Fibroblast of skin of right biceps (primary cell): ENCODE data around the gene WBP11.

Experiments
- DNase-seq: peaks from one replicate; pipeline ENCODE4 v3.0.0-alpha.2; 2013

WBP11 gene

DNA sequence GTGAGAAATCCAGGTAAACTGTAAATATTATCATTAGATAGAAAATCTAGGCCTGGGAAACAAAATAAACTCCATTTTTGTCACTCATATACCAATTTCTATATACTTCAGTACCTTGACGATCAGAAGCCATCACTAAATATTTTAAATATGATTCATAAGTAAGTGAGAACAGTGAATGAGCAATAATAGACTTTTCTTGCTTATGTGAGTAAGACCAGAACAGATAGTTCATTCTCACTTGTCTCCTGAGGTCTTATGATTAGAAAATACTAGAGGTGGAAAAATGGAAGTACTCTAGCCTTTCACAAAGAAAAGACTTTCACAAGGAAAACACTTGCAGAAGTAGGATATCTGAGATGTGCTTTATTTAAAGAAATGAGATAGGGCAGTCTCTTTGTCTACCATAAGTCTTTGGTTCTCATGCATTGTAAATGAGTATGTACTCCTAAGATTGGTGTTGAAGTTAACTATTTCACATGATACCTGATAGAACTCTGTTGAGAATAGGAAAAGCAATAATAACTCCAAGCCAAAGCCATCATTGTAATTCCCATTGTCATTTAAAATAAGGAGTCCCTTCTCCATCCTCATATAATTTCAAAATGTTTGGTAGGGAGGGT lies 20.8 kb upstream of the WBP11 start:
- no peak for DNase-seq

- DNase-seq = no peak
Measured at GRCh38 chr12:14814014-14814413, 10.7 kb upstream of the WBP11 start, which contains the start of gene SMCO3. Gene SMCO3, minus strand, starts transcription at chr12:14814182. Its CDS starts 7,502 bp downstream, at chr12:14806680.

DNA sequence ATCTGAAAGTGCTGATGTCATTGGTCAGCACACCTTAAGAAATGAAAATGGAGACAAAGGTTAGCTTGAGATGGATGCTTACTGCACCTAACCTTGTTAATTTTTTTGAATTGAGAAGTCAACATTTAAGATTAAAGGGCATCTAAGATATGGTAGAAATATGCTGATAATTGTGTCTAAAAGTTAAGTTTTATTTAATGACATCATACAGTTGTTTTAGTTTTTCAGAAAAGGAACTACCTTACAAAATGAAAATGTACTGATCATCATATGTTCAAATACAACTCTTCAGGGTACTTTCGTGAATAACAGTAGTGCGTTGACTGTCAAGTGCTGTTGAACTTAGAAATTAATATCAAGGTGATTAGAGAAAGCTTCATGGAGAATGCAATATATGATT lies 8.2 kb upstream of the WBP11 start:
- DNase-seq = no peak

DNA sequence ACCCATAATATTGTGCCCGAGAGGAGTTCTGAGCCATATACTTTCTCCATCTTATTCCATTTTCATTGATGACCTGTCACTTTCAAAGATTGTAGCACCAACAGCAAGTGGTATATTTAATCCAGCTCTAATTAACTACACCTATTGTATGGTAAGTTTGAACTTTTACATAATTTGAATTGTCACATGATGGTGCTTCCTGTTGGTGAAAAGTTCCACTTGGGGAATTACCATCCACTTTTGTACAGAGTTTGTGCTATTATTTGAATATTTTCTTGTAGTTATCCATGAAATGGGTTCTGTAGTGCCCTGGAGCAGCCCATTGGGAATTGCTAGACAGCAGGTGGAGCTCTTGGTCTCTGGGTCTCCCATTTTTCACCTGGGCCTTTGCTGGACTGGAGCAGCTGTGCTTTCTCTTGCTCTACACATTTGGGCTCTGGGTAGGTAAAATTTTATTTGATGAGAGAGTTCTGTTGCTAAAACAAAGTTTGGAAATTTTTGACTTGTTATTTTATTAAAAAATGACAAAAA lies 7.7 kb upstream of the WBP11 start:
- peak; percentile 8 for DNase-seq

DNA sequence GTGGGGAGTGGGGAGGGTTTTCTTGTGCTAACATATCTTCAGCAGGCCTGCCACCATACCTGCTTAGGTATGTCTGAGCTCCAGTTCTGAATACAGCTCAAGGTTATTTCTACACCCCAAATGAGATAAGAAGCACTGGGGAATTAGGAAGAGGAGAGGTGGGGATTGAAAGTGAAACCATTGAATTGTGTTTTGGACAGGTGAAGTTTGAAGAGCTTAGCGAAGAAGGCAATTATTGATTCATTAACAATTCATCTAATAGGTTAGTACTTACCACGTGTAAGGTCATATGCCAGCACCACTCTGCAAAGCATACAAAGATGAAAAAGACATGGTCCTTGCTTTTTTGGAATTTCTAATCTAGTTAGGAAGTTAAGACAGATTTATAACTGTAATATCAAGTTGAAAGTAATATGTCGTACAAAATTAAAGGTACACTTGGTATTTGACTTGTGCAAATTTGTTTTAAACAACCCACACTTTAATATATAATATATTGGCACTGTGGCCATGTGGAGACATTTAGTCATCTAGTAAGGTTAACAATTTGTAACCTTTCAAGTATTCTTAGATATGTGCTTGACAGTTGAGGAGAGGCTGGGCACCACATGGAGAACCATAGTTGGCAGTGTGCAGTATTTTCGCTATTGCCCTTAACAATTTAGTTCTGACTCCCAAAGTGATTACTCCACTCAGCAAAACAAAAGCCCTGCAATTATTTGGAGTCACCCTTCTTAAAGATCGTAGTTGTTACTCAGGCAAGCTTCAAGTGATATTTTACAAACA lies 7.1 kb upstream of the WBP11 start:
- DNase-seq = no peak

DNA sequence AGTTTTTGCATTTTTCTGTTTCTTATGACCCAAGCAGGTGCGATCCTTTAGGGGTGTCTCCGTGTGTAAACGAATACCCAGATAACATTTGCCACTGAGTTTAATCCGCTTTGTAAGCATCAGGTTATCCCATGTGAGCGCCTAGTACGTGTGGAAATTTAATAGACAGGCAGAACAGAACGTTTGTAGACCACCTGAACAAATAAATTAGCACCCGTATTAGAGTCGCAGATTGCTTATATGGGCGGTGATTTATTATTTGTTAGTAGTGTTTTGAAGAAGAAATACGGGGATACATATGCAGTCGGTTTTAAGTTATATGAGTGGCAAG lies 517 bp upstream of the WBP11 start:
- no peak for DNase-seq

GRCh38 chr12:14802721-14803010 lies 612 bp downstream of the WBP11 start:
- DNase-seq = no peak

DNA sequence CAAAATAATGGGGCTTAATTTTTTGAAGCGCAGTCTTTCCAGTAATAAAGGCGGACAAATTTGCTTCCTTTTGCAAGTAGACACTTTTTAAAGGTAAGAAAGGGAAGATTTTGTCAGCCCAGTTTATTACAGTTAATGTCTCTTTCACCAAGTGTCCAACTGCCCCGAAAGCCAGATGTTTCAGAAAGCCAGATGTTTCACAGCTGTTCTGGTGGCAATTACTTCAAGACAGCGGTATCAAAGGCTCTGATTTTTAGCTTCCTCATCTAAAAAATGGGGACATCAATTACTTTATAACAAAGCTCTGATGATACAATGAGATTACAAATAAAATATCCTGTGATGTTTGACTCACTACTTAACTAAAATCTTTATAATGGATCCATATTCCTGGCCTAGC lies 1.0 kb downstream of the WBP11 start:
- no peak for DNase-seq

DNA sequence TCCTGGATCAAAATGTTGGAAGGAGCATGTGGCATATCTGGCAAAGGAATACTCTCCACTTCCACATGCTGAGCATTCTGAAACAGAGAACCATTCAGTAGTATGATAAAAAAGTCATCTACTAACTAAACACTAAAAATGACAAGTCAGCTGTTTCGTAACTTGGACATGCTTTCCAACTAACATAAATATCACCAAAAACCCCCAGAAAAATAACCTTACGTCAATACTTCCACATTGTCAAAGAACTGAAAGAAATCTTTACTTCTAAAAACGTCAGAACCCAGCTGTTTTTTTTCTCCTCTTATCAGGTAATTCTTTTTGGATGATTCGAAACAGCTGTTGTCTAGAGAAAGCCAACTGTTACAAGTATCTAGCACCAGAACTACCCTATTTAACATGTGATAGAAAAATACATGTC lies 8.2 kb downstream of the WBP11 start:
- DNase-seq = no peak

DNA sequence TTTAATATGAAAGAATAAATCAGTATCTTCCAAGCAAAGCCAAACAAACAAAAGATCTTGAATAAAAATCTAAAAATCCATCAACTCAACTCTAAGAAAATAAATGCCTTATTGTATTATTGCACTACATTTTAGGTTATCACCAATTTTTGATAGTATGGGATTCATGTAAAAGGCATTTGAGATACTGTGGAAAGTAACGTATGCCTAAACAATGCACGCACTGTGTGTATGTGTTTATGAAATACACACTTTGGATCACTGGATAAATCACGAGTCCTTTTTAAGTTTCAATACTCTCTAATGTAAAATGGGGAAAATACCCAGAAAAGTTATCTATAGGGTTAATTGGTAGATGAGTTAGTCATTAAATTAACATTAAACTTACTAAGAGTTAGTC lies 17.7 kb downstream of the WBP11 start:
- no peak for DNase-seq

DNA sequence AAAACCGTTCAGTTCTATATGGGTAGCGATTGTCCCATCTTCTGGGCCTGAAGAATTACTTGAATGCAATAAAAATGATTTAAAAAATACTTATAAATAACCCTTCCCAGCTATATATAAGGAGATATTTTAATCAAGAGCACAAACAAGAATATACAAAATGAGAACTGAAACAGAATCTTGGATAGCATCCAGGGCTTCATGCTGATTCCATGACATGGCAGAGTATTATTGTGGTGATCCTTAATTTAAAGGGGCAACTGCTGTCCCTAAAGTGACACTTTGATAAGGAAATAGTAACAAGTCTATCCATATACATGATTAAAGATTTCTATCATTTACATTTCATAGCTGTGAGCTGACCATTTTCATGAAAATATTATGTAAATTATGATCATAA lies 18.8 kb downstream of the WBP11 start:
- DNase-seq = no peak

DNA sequence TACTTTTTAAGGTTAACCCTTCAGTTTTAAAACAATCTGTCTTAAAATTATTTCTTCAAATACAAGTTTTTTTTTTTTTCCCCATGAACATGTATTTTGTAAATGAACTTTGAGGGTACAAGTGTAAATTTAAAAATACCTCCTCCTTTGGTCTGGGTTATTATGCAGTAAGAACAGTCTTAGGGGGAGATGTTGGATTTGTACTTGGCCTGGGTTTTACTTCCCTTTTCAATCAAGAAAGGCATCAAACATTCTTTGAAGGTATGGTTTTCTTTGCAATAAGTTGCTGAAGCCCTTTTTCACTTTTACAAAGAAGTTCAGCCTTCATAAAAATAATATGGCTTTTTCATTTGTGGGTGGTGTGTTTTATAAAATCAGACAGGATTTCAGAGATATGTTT lies 20.5 kb downstream of the WBP11 start:
- no peak for DNase-seq

DNA sequence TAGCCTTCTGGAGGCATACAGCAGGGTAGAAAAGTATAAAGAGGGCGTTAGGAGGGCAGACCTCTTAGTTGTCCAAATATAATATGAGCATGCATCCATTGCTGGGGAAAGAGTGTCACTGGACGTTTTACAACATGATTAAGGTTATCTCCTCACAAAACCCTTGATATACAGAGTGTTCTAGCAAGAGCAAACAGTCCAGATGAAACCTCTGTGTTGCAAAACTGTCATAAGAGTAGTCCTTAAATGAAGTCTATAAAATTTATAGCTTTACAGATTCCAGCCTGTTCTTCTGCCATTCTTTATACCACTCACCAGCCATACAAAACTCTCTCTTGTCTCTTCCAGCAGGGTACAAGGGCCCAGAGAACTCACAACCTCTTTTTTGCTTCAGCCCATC lies 21.7 kb downstream of the WBP11 start:
- no peak for DNase-seq

- DNase-seq = no peak
Measured at GRCh38 chr12:14780859-14781258, 22.4 kb downstream of the WBP11 start.

DNA sequence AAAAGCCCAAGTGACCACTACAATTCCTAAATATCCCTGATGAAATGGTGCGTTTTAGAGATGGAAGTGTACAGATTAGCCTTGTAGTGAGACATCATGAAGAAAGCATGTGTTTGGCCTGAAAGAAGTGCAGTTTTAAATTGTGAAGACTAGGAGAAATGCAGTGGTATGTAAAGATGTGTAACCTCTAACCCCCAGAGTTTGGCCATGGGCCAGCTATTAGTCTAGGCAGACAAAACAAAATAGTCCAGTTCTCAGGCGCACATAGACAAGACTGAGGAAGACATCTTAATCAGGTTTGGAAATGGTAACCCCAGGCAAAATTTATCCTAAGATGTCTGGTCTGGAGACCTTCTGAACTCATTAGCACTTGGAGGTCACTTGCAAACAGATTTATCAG lies 23.4 kb downstream of the WBP11 start:
- DNase-seq = no peak

GRCh38 chr12:14777271-14777670 lies 26.0 kb downstream of the WBP11 start:
- DNase-seq = no peak

DNA sequence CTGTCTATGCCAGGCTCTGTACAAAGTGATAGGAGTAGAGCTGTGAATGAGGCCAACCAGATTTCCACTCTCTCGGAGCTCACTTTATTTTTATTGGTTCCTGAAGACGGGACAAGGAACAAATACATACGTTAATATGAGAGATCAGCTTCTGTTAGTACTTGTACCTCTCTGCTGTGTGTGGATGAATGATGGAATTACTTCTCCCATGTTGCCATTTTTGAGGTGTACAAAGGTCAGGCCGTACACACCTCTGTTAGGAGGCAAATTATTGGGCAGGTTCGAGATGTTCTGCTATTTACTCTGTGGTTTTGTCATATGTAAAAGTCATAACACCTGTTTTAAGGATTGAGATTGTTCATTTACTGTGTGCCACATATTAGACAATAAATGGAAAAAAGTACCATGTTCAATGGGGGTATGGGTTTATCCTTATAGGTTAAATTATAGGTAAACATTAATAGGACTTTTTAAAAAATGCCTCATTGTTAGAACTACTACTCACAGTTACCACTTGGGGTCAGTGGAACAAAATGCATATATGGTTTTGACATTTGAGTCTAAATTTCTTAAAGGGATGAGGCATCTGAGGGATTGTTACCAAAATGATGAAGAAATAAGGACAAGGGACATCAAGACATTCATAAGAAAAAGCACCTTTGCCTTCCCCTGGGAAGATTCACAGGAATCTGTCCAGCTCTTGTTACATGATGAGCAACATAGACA lies 26.9 kb downstream of the WBP11 start:
- no peak for DNase-seq

DNA sequence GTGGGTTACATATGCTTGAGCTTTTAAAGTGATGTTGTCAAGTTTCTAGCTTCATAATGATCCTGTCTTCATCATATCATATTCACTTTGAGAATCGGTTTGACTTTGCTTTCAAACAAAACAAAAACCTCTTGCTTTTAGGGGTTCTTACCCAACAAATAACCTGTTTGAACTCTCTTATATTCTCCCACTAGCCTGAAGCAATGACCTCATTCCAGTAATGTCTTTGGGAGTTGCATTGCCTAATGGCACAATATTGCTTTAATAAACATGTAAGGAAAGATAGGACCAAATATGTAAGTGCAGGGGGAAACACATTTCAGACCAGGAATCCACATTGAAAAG lies 27.7 kb downstream of the WBP11 start:
- no peak for DNase-seq

DNA sequence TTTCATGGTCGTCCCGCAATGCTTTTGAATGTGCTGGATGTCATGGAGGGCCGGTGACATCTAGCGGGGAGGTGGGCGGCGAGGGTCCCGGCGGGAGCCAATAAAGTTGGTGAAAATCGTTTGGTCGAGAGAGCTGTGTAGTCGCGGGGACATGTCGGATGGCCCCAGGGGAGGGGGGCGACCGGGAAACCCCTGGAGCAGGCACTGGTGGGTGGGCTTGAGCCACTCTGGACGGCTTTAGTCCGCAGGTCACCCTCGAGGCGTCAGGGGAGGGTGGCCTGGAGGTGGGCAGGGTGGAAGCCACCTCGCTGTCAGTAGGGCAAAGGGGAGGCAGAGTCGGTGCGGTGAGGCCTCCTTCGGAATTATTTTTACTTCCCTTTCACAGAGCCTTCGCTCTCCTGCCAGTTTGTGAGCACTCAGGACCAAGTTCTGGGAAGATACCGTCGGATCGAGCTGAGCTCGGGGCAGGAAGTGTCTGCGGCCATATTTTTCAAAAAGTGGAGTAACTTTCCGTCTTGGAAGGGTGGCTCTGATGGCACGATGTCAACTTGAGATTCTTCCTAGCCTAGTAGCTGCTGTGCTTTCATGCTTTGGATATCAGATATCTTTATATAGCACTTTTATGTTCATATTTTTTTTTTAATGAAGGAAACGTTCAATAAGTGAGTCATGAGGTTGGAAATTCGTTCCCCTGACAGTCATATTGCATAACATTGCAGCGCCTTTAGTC lies 28.2 kb downstream of the WBP11 start:
- peak; percentile 77 for DNase-seq

- peak; percentile 97 for DNase-seq
Measured at GRCh38 chr12:14774074-14774905, 29.0 kb downstream of the WBP11 start.

- DNase-seq = no peak
Measured at GRCh38 chr12:14773685-14774073, 29.6 kb downstream of the WBP11 start.

DNA sequence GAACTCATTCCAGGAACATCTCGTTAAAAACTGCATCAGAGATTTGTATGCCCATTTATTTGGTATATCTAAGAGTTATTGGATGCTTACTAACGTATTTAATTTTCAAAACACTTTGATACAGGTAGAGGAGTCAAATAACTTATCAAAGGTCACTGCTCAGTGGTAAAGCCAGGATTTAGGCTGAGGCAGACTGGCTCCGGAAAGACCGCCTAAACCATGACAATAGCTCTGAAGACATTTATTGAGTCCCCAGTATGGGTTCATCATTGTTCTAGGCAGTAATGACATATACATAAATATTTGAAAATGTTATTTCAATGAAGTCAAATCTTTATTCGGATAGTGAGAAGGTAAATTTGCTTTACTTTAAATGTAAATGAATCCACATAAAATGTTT lies 30.3 kb downstream of the WBP11 start:
- DNase-seq = no peak
